Posterior cingulate gyrus (tissue), 11 donors: Measurements from ENCODE around the gene ZNF469.

ENCODE experiments used
- DNase-seq, 10 donors: peaks; one replicate each; pipeline versions ENCODE4 v3.0.0 to v3.0.0-alpha.2; 2020 to 2021; ENCODE audit warnings: mixed read lengths in 3 of 10
- intact Hi-C: fragments of 100-400 bp; cut with DNase I; formaldehyde crosslinking; loops from one replicate; pipeline ENCODE4 v1.15.1; 2023

ZNF469 gene

GRCh38 chr16:88417684-88418476, 35.1 kb downstream of the ZNF469 start:
- intact Hi-C loops = no loop called here
- DNase-seq = no peak

- intact Hi-C loops = no loop called here
- no peak for DNase-seq
Observed at GRCh38 chr16:88418869-88419268, 36.1 kb downstream of the ZNF469 start.

- intact Hi-C loops = no loop called here
- no peak for DNase-seq
Observed at GRCh38 chr16:88419790-88420189, 37.0 kb downstream of the ZNF469 start.

- DNase-seq = no peak
- intact Hi-C loops = no loop called here
Observed at GRCh38 chr16:88420496-88420895, 37.7 kb downstream of the ZNF469 start.

GRCh38 chr16:88421301-88421700, 38.5 kb downstream of the ZNF469 start:
- intact Hi-C loops = no loop called here
- DNase-seq = no peak

GRCh38 chr16:88421871-88422433, 39.2 kb downstream of the ZNF469 start:
- intact Hi-C loops = no loop called here
- no peak for DNase-seq

GRCh38 chr16:88422733-88423447, 40.1 kb downstream of the ZNF469 start:
- intact Hi-C loops = no loop called here
- DNase-seq = no peak

GRCh38 chr16:88423448-88423850, 40.7 kb downstream of the ZNF469 start:
- intact Hi-C loops = no loop called here
- no peak for DNase-seq

GRCh38 chr16:88424587-88425235, 42.0 kb downstream of the ZNF469 start:
- DNase-seq = no peak
- intact Hi-C loops = no loop called here

- no peak for DNase-seq
- intact Hi-C loops = no loop called here
Observed at GRCh38 chr16:88426018-88426417, 43.3 kb downstream of the ZNF469 start.

GRCh38 chr16:88427376-88427775, 44.6 kb downstream of the ZNF469 start:
- intact Hi-C loops = no loop called here
- no peak for DNase-seq

GRCh38 chr16:88428156-88428555, 45.4 kb downstream of the ZNF469 start:
- no peak for DNase-seq
- intact Hi-C loops = no loop called here

- no peak for DNase-seq
- intact Hi-C loops = no loop called here
Observed at GRCh38 chr16:88428616-88429386, 46.0 kb downstream of the ZNF469 start.

- intact Hi-C loops = loop anchor here (10.0 kb wide), 1 partner anchor 475 kb away; the partner anchor contains the start of gene BANP
Observed at GRCh38 chr16:88429387-88430184, 46.8 kb downstream of the ZNF469 start.

GRCh38 chr16:88430185-88430523, 47.4 kb downstream of the ZNF469 start:
- no peak for DNase-seq
- intact Hi-C loops = loop anchor here (10.0 kb wide), 1 partner anchor 475 kb away; the partner anchor contains the start of gene BANP

More at GRCh38 chr16:88429387-88430184, 46.8 kb downstream of the ZNF469 start:
- no peak for DNase-seq

- no peak for DNase-seq
- intact Hi-C loops = loop anchor here (10.0 kb wide), 1 partner anchor 476 kb away; the partner anchor contains the start of gene BANP
Observed at GRCh38 chr16:88430524-88431446, 48.0 kb downstream of the ZNF469 start.

- intact Hi-C loops = loop anchor here (10.0 kb wide), 1 partner anchor 477 kb away; the partner anchor contains the start of gene BANP
- no peak for DNase-seq
Observed at GRCh38 chr16:88431651-88432050, 48.9 kb downstream of the ZNF469 start.

- DNase-seq = no peak
- intact Hi-C loops = loop anchor here (10.0 kb wide), 1 partner anchor 477 kb away; the partner anchor contains the start of gene BANP
Observed at GRCh38 chr16:88432174-88432573, 49.4 kb downstream of the ZNF469 start.
